MM.1S (cell line): Measurements from ENCODE around the gene KCNMA1.

Experiments
- CTCF ChIP-seq: fragments of 300-600 bp; sonication (generic); IDR thresholded peaks from 2 replicates; pipeline ENCODE4 v1.5.1; 2016; ENCODE audit warnings: antibody characterized with exemption, low read length, mixed read lengths
- EZH2 ChIP-seq: fragments of 300-600 bp; sonication (generic); optimal IDR thresholded peaks from 2 replicates; pipeline ENCODE3; 2017; ENCODE audit warnings: low read depth, mild to moderate bottlenecking, antibody characterized with exemption, low read length, mixed read lengths
- EZH2phosphoT487 ChIP-seq: fragments of 300-600 bp; sonication (generic); IDR thresholded peaks from 2 replicates; pipeline ENCODE4 v1.6.1; 2018; ENCODE audit warnings: antibody characterized with exemption, low read length

GRCh38 chr10:77180104-77180503 lies 457.5 kb downstream of the KCNMA1 start:
- TF ChIP-seq CTCF (no peak), EZH2phosphoT487 (no peak), EZH2 (no peak)
